MCF 10A (cell line): ENCODE results near the gene SLC1A4. TPM values are rescaled to one million over a fixed set of nuclear protein-coding genes. Genes with fewer than 3 reads are reported as not detected.

ENCODE experiments used
- BruUV-seq: library from RNA; stranded (reverse); fragments of 400-500 nt; replicated peaks from 2 replicates; lab custom pipeline; 2021; lab: Mats Ljungman, UMichigan
- CTCF ChIA-PET: fragments of 300-600 bp; sonication (Branson Sonifier 250); formaldehyde crosslinking; extraction: SDS; loops from one replicate; lab custom pipeline; 2021; ENCODE audit warnings: antibody characterized with exemption, inconsistent platforms; lab: Yijun Ruan, JAX
- POLR2A ChIA-PET: fragments of 300-600, 350-650 bp; sonication (Branson Sonifier 250); formaldehyde crosslinking; extraction: SDS; loops from one replicate; lab custom pipeline; 2020; ENCODE audit warnings: antibody characterized with exemption, inconsistent platforms; lab: Yijun Ruan, JAX
- DNase-seq: peaks from one replicate; pipeline ENCODE4 v3.0.0-alpha.2; 2018; ENCODE audit not compliant: unreplicated experiment
- H3K27ac Mint-ChIP-seq: one replicate; pipeline ENCODE4 v1.8.0; 2022; ENCODE audit warnings: mild to moderate bottlenecking, low read depth, mixed read lengths; ENCODE audit not compliant: unreplicated experiment
- H3K27me3 Mint-ChIP-seq: one replicate; pipeline ENCODE4 v1.8.0; 2022; ENCODE audit warnings: mixed read lengths; ENCODE audit not compliant: insufficient read depth, unreplicated experiment
- H3K36me3 Mint-ChIP-seq: one replicate; pipeline ENCODE4 v1.8.0; 2022; ENCODE audit warnings: mild to moderate bottlenecking, moderate library complexity, mixed read lengths; ENCODE audit not compliant: insufficient read depth, unreplicated experiment
- H3K4me1 Mint-ChIP-seq: one replicate; pipeline ENCODE4 v1.8.0; 2022; ENCODE audit warnings: mixed read lengths; ENCODE audit not compliant: insufficient read depth, unreplicated experiment
- H3K4me3 Mint-ChIP-seq: one replicate; pipeline ENCODE4 v1.8.0; 2022; ENCODE audit warnings: mild to moderate bottlenecking, moderate library complexity, mixed read lengths; ENCODE audit not compliant: unreplicated experiment
- H3K9me3 Mint-ChIP-seq: one replicate; pipeline ENCODE4 v1.8.0; 2022; ENCODE audit warnings: mixed read lengths; ENCODE audit not compliant: unreplicated experiment
- intact Hi-C: fragments of 100-400 bp; cut with micrococcal nuclease; formaldehyde crosslinking; loops from 2 replicates; pipeline ENCODE4 v1.14.1; 2022
- total RNA-seq: library from RNA; stranded (reverse); gene quantifications from 2 replicates; pipeline ENCODE4 v1.2.3, GENCODE V29; 2022
- TF ChIP-seq, protein P1 (sequence below): fragments of 200-600 bp; IDR thresholded peaks from one replicate; pipeline ENCODE4 v1.8.0; 2022; ENCODE audit warnings: antibody characterized with exemption, mild to moderate bottlenecking; ENCODE audit not compliant: unreplicated experiment

The SLC1A4 gene
- total RNA-seq, 1 experiment from 2014 or later: 36.0 TPM

DNA sequence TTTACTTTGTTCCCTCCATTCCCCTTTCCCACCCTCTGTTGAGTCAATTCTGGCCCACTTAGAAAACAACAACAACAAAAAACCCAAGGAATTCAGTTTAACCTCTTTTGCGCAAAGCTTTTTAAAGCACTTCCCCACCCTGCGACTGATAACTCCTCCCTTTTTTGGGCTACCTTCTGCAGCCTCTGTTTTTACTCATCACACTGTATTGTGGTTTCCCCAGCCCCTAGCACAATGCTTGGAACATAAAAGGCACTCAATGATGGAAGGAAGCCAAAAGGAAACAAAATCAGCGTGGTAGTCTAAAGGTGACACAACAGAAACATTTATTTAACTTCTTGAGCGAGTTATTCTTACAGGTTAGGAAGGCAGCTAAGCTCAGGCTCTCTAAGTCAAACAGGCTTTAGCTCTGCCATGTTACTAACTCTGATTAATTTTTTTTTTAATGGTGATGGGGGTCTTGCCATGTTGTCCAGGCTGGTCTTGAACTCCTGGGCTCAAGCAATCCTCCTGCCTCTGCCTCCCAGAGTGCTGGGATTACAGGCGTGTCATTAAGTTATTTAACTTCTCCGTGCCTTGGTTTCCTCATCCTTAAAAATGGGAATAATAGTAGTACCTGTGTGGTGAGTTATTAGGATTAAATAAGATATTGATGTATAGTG lies 68.3 kb downstream of the SLC1A4 start:
- peak overlapping the region; percentile 41 for H3K27ac Mint-ChIP-seq
- no peaks in the 10 kb centered on the region for H3K27me3 Mint-ChIP-seq
- no peaks in the 10 kb centered on the region for H3K36me3 Mint-ChIP-seq
- H3K4me1 Mint-ChIP-seq: peaks cover 15% of the 10 kb centered on the region
- peak; percentile 66 for DNase-seq
- no peaks in the 10 kb centered on the region for H3K9me3 Mint-ChIP-seq
- TF ChIP-seq, protein P1, sequence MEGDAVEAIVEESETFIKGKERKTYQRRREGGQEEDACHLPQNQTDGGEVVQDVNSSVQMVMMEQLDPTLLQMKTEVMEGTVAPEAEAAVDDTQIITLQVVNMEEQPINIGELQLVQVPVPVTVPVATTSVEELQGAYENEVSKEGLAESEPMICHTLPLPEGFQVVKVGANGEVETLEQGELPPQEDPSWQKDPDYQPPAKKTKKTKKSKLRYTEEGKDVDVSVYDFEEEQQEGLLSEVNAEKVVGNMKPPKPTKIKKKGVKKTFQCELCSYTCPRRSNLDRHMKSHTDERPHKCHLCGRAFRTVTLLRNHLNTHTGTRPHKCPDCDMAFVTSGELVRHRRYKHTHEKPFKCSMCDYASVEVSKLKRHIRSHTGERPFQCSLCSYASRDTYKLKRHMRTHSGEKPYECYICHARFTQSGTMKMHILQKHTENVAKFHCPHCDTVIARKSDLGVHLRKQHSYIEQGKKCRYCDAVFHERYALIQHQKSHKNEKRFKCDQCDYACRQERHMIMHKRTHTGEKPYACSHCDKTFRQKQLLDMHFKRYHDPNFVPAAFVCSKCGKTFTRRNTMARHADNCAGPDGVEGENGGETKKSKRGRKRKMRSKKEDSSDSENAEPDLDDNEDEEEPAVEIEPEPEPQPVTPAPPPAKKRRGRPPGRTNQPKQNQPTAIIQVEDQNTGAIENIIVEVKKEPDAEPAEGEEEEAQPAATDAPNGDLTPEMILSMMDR: no peak
- H3K4me3 Mint-ChIP-seq: peak overlapping the region; percentile 90
- BruUV-seq: TSS peak; percentile 42
- intact Hi-C loops: loop anchor here (2.0 to 5.0 kb wide), 2 partner anchors 110 to 129 kb away; no protein-coding TSS in a partner anchor
- POLR2A ChIA-PET: interaction anchor here (0.7 to 5.2 kb wide), 10 partner anchors 8 to 516 kb away, joined by 3 to 72 read pairs (median 6); partner anchors contain the start of genes ACTR2 and RAB1A
- CTCF ChIA-PET: interaction anchor here (0.6 to 1.5 kb wide), 7 partner anchors 8 to 516 kb away, joined by 3 to 9 read pairs (median 3); no protein-coding TSS in a partner anchor

DNA sequence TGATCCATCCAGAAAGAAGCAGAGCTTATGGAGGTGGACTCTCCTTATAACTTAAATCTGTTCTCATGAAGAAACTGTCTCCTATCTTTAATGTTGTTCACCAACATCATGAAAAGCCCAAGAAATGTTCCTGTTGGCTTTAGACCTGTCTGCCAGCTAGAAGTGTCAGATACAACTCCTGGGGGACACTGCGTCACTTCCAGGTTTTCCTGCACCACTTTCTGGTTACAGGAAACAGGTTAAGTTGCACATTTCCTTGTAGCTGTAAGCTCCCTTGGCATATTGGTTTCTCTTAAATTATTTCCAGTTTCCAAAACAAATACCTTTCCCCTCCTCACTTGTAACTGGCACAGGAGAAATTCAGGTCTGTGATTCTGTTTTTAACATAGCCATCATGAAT lies 69.9 kb downstream of the SLC1A4 start:
- Mint-ChIP-seq H3K36me3 (peaks cover 1% of the 10 kb centered on the region), H3K4me3 (no peak overlapping the region), H3K4me1 (peaks cover 15% of the 10 kb centered on the region), H3K27ac (no peak overlapping the region), H3K27me3 (no peaks in the 10 kb centered on the region), H3K9me3 (no peaks in the 10 kb centered on the region)
- TF ChIP-seq, protein P1: no peak
- intact Hi-C loops: loop anchor here (5.0 kb wide), 1 partner anchor 108 kb away; no protein-coding TSS in a partner anchor
- BruUV-seq: no TSS peak
- DNase-seq: no peak
- POLR2A ChIA-PET: interaction anchor here (0.6 to 5.2 kb wide), 6 partner anchors 12 to 168 kb away, joined by 3 to 72 read pairs (median 4); partner anchors contain the start of gene ACTR2
- CTCF ChIA-PET: interaction anchor here (0.6 to 1.4 kb wide), 5 partner anchors 9 to 607 kb away, joined by 3 to 6 read pairs (median 3); no protein-coding TSS in a partner anchor

DNA sequence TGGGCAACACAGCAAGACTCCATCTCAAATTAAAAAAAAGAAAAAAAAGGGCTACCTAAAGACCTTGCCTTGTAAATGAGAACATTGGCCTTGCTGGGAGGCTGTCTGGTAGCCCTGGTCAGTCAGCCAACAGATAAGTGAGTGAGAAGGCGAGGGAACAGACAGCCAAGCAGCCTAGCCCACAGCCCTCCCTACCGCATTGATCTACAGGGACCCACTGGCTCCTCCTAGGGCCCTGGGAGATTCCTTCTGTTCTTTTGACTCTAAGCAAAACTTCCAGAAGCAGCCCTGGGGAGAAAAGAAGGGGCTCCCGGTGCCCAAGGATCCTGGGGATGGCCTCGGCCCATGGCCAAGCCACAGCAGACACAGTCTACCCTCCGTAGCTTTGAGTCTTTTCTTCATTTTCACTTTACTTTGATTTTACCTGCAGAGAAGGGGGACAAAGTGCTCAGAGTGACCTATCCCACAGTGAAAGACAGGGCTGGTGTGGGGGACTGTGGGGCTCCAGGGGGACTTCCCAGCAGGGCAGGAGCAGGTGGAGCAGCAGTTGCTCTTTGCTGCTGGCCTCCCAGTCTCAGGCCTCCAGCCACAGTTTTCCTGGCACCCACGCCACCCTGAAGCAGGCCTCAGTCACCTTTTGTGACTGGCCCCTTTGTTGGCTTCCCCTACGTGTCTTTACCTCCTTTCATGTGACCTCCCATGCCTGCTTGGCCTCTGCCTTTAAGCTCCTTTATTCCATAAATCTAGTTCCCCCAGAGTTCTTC lies 72.1 kb downstream of the SLC1A4 start:
- Mint-ChIP-seq H3K4me3 (no peak overlapping the region), H3K27me3 (no peaks in the 10 kb centered on the region), H3K27ac (no peak overlapping the region), H3K36me3 (peaks cover 4% of the 10 kb centered on the region), H3K9me3 (no peaks in the 10 kb centered on the region), H3K4me1 (peaks cover 22% of the 10 kb centered on the region)
- ChIA-PET POLR2A (no interaction called here), CTCF (interaction anchor here (1.7 to 6.7 kb wide), 2 partner anchors 10 to 125 kb away, joined by 5 to 47 read pairs; no protein-coding TSS in a partner anchor)
- intact Hi-C loops: loop anchor here (10.0 kb wide), 1 partner anchor 63 kb away; no protein-coding TSS in a partner anchor
- no TSS peak for BruUV-seq
- TF ChIP-seq, protein P1: no peak
- no peak for DNase-seq

DNA sequence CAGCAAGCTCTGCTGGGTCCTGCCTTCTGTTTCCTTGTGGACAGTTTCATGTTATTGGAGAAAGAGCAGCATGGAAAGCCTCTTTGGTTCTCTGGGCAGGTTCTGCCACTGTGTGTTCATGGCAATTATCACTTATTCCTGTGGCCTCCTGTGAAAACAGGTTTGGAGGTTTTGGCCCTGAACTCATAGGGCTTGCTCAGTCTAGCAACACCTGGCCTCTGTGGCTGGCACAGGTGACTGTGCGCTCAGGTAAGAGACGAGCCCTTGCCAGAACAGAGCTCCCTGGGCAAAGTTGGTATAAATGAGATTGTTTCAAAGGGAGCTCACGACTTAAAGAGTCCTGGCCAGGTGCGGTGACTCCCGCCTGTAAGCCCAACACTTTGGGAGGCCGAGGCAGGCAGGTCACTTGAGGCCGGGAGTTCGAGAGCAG lies 72.7 kb downstream of the SLC1A4 start:
- CTCF ChIA-PET: interaction anchor here (0.6 to 6.7 kb wide), 3 partner anchors 10 to 124 kb away, joined by 3 to 47 read pairs (median 5); no protein-coding TSS in a partner anchor
- DNase-seq: no peak
- TF ChIP-seq, protein P1: no peak
- H3K27ac Mint-ChIP-seq: no peak overlapping the region
- POLR2A ChIA-PET: no interaction called here
- H3K9me3 Mint-ChIP-seq: no peaks in the 10 kb centered on the region
- no TSS peak for BruUV-seq
- intact Hi-C loops: loop anchor here (10.0 kb wide), 1 partner anchor 63 kb away; no protein-coding TSS in a partner anchor
- peaks cover 20% of the 10 kb centered on the region for H3K4me1 Mint-ChIP-seq
- no peaks in the 10 kb centered on the region for H3K27me3 Mint-ChIP-seq
- no peak overlapping the region for H3K4me3 Mint-ChIP-seq
- H3K36me3 Mint-ChIP-seq: peaks cover 4% of the 10 kb centered on the region
